ENCODE data around the gene ARHGAP18. TPM values are rescaled to one million over a fixed set of nuclear protein-coding genes. Genes with fewer than 3 reads are reported as not detected.

Gene ARHGAP18
- total and polyA plus RNA-seq, 4 donors, result 1.6 to 8.0 (median 3.0) TPM

- 55% methylated on average over 5 of the region's 5 CpGs for WGBS
- TF ChIP-seq HNF4G (IDR thresholded peaks at IDR 0.05) (no peak), YY1 (IDR thresholded peaks at IDR 0.05) (peak; percentile 1), HNF4A (conservative IDR thresholded peaks at IDR 0.05) (peak in 1 of 2 donors; percentile 13)
- DNase-seq (ENCODE audit: low spot score), result no peak
- no peaks in the 10 kb centered on the region for H3K27me3 ChIP-seq (ENCODE audit: control insufficient read depth in 4 of 4, insufficient read depth in 4 of 4, low read length in 3 of 4)
- H3K27ac ChIP-seq (ENCODE audit: low read depth in 1 of 2, low read length in 2 of 2), result no peak overlapping the region
- H3K4me3 ChIP-seq (ENCODE audit: low read depth in 1 of 3, low read length in 3 of 3), result no peak overlapping the region
- H3K4me1 ChIP-seq (ENCODE audit: control insufficient read depth in 4 of 4, insufficient read depth in 4 of 4, low read length in 3 of 4), result peaks cover 3 to 44% (median 36%) of the 10 kb centered on the region in 4 donors
- no peak overlapping the region for H3K9ac ChIP-seq (ENCODE audit: low read depth in 1 of 2, low read length in 2 of 2)
- no peaks in the 10 kb centered on the region for H3K9me3 ChIP-seq (ENCODE audit: control insufficient read depth in 4 of 4, low read length in 3 of 4)
- H3K36me3 ChIP-seq (ENCODE audit: control insufficient read depth in 4 of 4, insufficient read depth in 3 of 4, low read depth in 1 of 4, low read length in 3 of 4), result no peaks in the 10 kb centered on the region
These were observed 112.8 kb downstream of the ARHGAP18 start for GRCh38 chr6:129597023-129597713.

GRCh38 chr6:129596522-129596921 is 113.5 kb downstream of the ARHGAP18 start:
- Histone ChIP-seq H3K27ac (ENCODE audit: low read depth in 1 of 2, low read length in 2 of 2) (no peak overlapping the region), H3K4me3 (ENCODE audit: low read depth in 1 of 3, low read length in 3 of 3) (no peak overlapping the region), H3K9ac (ENCODE audit: low read depth in 1 of 2, low read length in 2 of 2) (no peak overlapping the region), H3K27me3 (ENCODE audit: control insufficient read depth in 4 of 4, insufficient read depth in 4 of 4, low read length in 3 of 4) (no peaks in the 10 kb centered on the region), H3K9me3 (ENCODE audit: control insufficient read depth in 4 of 4, low read length in 3 of 4) (no peaks in the 10 kb centered on the region), H3K36me3 (ENCODE audit: control insufficient read depth in 4 of 4, insufficient read depth in 3 of 4, low read depth in 1 of 4, low read length in 3 of 4) (no peaks in the 10 kb centered on the region), H3K4me1 (ENCODE audit: control insufficient read depth in 4 of 4, insufficient read depth in 4 of 4, low read length in 3 of 4) (peaks cover 3 to 44% (median 36%) of the 10 kb centered on the region in 4 donors)
- no peak for TF ChIP-seq FOXA1 (IDR thresholded peaks at IDR 0.05)
- TF ChIP-seq FOXA2 (IDR thresholded peaks at IDR 0.05), result no peak
- TF ChIP-seq MAX (IDR thresholded peaks at IDR 0.05), result no peak
- TF ChIP-seq ATF3 (IDR thresholded peaks at IDR 0.05), result no peak
- TF ChIP-seq YY1 (IDR thresholded peaks at IDR 0.05), result no peak
- WGBS, result 65% methylated on average over 1 of the region's 1 CpG
- DNase-seq (ENCODE audit: low spot score), result no peak

- 39% methylated on average over 3 of the region's 3 CpGs for WGBS
These were observed 116.8 kb downstream of the ARHGAP18 start for GRCh38 chr6:129593233-129593564.

More at GRCh38 chr6:129593233-129593564, 116.8 kb downstream of the ARHGAP18 start:
- no peaks in the 10 kb centered on the region for H3K36me3 ChIP-seq (ENCODE audit: control insufficient read depth in 4 of 4, insufficient read depth in 3 of 4, low read depth in 1 of 4, low read length in 3 of 4)
- no peak overlapping the region for H3K4me3 ChIP-seq (ENCODE audit: low read depth in 1 of 3, low read length in 3 of 3)
- H3K4me1 ChIP-seq (ENCODE audit: control insufficient read depth in 4 of 4, insufficient read depth in 4 of 4, low read length in 3 of 4), result peaks cover 3 to 44% (median 36%) of the 10 kb centered on the region in 4 donors
- TF ChIP-seq TAF1 (conservative IDR thresholded peaks at IDR 0.05), result no peak
- no peak for TF ChIP-seq RAD21 (IDR thresholded peaks at IDR 0.05)
- TF ChIP-seq MAX (IDR thresholded peaks at IDR 0.05), result peak; percentile 25
- peak in 1 of 2 donors; percentile 70 for TF ChIP-seq JUND (IDR thresholded peaks at IDR 0.05)
- TF ChIP-seq CTCF (IDR thresholded peaks at IDR 0.05; ENCODE audit: low read depth, low read length, missing input control), result no peak
- TF ChIP-seq FOXA1 (IDR thresholded peaks at IDR 0.05), result peak; percentile 53
- TF ChIP-seq EGR1 (IDR thresholded peaks at IDR 0.05; ENCODE audit: low read depth in 2 of 2), result no peak
- TF ChIP-seq REST (IDR thresholded peaks at IDR 0.05), result peak; percentile 49
- peak; percentile 68 for TF ChIP-seq SP1 (IDR thresholded peaks at IDR 0.05)
- peak; percentile 55 for TF ChIP-seq ZBTB33 (IDR thresholded peaks at IDR 0.05)
- TF ChIP-seq HNF4A (conservative IDR thresholded peaks at IDR 0.05), result peak; percentile 82 to 90
- no peak for TF ChIP-seq NR2F2 (IDR thresholded peaks at IDR 0.05)
- peak; percentile 79 to 85 for TF ChIP-seq RXRA (IDR thresholded peaks at IDR 0.05)
- TF ChIP-seq YY1 (IDR thresholded peaks at IDR 0.05), result peak; percentile 69
- TF ChIP-seq ATF3 (IDR thresholded peaks at IDR 0.05), result peak; percentile 32
- no peak for TF ChIP-seq GABPA (IDR thresholded peaks at IDR 0.05 in 1 of 2, conservative IDR thresholded peaks at IDR 0.05 in 1 of 2)
- TF ChIP-seq HNF4G (IDR thresholded peaks at IDR 0.05), result peak; percentile 23
- peak; percentile 64 for TF ChIP-seq FOXA2 (IDR thresholded peaks at IDR 0.05)
- no peaks in the 10 kb centered on the region for H3K9me3 ChIP-seq (ENCODE audit: control insufficient read depth in 4 of 4, low read length in 3 of 4)
- H3K9ac ChIP-seq (ENCODE audit: low read depth in 1 of 2, low read length in 2 of 2), result no peak overlapping the region
- no peak overlapping the region for H3K27ac ChIP-seq (ENCODE audit: low read depth in 1 of 2, low read length in 2 of 2)
- no peak for DNase-seq (ENCODE audit: low spot score)
- no peaks in the 10 kb centered on the region for H3K27me3 ChIP-seq (ENCODE audit: control insufficient read depth in 4 of 4, insufficient read depth in 4 of 4, low read length in 3 of 4)

Measured in liver (tissue), 9 donors.